ENCODE measurements around the gene KATNB1. TPM values are rescaled to one million over a fixed set of nuclear protein-coding genes. Genes with fewer than 3 reads are reported as not detected.
A peak's percentile ranks its signal among the peaks of the same experiment; 100 is the strongest.

KATNB1 gene
- total RNA-seq, 1 experiment from 2014 or later, result 60.4 TPM

DNA sequence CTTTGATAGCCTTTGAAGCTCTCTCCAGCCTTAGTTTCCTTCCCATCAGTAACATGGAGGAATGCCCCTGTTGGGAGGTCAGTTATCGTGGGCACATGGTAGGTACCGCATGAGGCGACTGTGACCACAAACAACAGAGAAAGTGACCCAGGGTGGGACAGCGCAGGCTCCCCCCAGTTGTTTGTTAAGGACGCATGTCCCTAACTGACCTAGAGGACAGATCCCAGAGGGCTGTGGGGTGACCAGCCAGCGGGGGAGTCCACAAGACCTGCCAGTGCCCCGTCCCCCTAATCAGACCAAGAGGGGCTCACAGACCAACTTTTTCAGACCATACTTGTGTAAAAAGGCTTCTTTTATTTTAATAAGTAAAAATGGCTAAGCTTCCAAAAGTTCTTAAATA lies 22.3 kb downstream of the KATNB1 start:
- TF ChIP-seq SP1 (CRISPR knock-in tag; conservative IDR thresholded peaks at IDR 0.05) (no peak), ZNF512 (CRISPR knock-in tag; IDR thresholded peaks at IDR 0.05; ENCODE audit: borderline replicate concordance) (no peak), RORB (CRISPR knock-in tag; IDR thresholded peaks at IDR 0.05) (no peak), ZNF317 (CRISPR knock-in tag; IDR thresholded peaks at IDR 0.05; ENCODE audit: borderline replicate concordance, low read depth) (no peak), NR2C2 (CRISPR knock-in tag; IDR thresholded peaks at IDR 0.05) (no peak), ETV6 (CRISPR knock-in tag; IDR thresholded peaks at IDR 0.05) (no peak)
- ATAC-seq (no peak), DNase-seq (ENCODE audit: low spot score) (no peak)
- H3K27me3 Mint-ChIP-seq (ENCODE audit: low read depth), result no peaks in the 10 kb centered on the region
- H3K9me3 Mint-ChIP-seq, result no peaks in the 10 kb centered on the region
- peaks cover 12% of the 10 kb centered on the region for H3K4me1 Mint-ChIP-seq
- no peak overlapping the region for H3K4me3 Mint-ChIP-seq
- H3K27ac Mint-ChIP-seq, result no peak overlapping the region
- peaks cover 2% of the 10 kb centered on the region; the same call in 1 of the 2 replicates for H3K36me3 Mint-ChIP-seq
- ChIA-PET CTCF (interaction anchor here (0.6 to 2.4 kb wide), 8 partner anchors 9 to 181 kb away, joined by 3 to 11 read pairs (median 4); no protein-coding TSS in a partner anchor), POLR2A (no interaction called here)

GRCh38 chr16:57758331-57759117 lies 23.0 kb downstream of the KATNB1 start:
- Mint-ChIP-seq H3K36me3 (peaks cover 2% of the 10 kb centered on the region; the same call in 1 of the 2 replicates), H3K4me1 (peaks cover 14% of the 10 kb centered on the region), H3K4me3 (no peak overlapping the region), H3K27ac (no peak overlapping the region), H3K27me3 (ENCODE audit: low read depth) (no peaks in the 10 kb centered on the region), H3K9me3 (no peaks in the 10 kb centered on the region)
- ATAC-seq (no peak), DNase-seq (ENCODE audit: low spot score) (no peak)
- ChIA-PET POLR2A (no interaction called here), CTCF (interaction anchor here (0.8 to 2.9 kb wide), 7 partner anchors 9 to 108 kb away, joined by 3 to 11 read pairs (median 5); no protein-coding TSS in a partner anchor)
- TF ChIP-seq, protein P1, sequence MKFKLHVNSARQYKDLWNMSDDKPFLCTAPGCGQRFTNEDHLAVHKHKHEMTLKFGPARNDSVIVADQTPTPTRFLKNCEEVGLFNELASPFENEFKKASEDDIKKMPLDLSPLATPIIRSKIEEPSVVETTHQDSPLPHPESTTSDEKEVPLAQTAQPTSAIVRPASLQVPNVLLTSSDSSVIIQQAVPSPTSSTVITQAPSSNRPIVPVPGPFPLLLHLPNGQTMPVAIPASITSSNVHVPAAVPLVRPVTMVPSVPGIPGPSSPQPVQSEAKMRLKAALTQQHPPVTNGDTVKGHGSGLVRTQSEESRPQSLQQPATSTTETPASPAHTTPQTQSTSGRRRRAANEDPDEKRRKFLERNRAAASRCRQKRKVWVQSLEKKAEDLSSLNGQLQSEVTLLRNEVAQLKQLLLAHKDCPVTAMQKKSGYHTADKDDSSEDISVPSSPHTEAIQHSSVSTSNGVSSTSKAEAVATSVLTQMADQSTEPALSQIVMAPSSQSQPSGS (CRISPR knock-in tag; IDR thresholded peaks at IDR 0.05; ENCODE audit: borderline replicate concordance, low read depth), result no peak
- TF ChIP-seq, protein P2, sequence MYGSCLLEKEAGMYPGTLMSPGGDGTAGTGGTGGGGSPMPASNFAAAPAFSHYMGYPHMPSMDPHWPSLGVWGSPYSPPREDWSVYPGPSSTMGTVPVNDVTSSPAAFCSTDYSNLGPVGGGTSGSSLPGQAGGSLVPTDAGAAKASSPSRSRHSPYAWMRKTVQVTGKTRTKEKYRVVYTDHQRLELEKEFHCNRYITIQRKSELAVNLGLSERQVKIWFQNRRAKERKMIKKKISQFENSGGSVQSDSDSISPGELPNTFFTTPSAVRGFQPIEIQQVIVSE (CRISPR knock-in tag; IDR thresholded peaks at IDR 0.05; ENCODE audit: borderline replicate concordance), result no peak
- TF ChIP-seq ZNF121 (CRISPR knock-in tag; IDR thresholded peaks at IDR 0.05), result 0 out of 2 replicates have a peak, but pooled peaks have one; percentile 36
- TF ChIP-seq, protein P3, sequence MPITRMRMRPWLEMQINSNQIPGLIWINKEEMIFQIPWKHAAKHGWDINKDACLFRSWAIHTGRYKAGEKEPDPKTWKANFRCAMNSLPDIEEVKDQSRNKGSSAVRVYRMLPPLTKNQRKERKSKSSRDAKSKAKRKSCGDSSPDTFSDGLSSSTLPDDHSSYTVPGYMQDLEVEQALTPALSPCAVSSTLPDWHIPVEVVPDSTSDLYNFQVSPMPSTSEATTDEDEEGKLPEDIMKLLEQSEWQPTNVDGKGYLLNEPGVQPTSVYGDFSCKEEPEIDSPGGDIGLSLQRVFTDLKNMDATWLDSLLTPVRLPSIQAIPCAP (CRISPR knock-in tag; IDR thresholded peaks at IDR 0.05), result no peak

DNA sequence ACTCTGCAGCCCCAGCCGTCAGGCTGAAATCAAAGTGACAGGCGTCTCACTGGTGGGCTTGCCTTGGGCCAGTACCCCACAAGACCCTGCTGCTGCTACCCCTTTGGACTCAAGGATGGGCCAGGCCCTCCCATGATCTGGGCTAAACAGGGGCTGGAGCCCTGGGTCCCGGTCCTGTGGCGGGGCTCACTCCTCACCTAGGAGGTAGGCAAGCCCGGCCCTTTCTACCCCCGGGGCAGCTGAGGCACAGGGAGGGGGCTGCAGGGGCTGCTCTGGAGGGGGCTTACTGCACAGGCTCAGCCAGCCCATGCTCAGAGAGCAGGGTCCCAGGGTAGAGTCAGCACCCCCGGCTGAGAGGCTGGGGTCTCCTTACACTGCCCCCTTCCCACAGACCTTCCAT lies 23.6 kb downstream of the KATNB1 start:
- ATAC-seq (no peak), DNase-seq (ENCODE audit: low spot score) (no peak)
- CTCF ChIA-PET, result interaction anchor here (1.7 to 2.9 kb wide), 4 partner anchors 16 to 183 kb away, joined by 5 to 18 read pairs (median 9); partner anchors contain the start of gene KATNB1
- H3K4me1 Mint-ChIP-seq, result peaks cover 14% of the 10 kb centered on the region
- H3K27me3 Mint-ChIP-seq (ENCODE audit: low read depth), result no peaks in the 10 kb centered on the region
- POLR2A ChIA-PET, result no interaction called here
- H3K4me3 Mint-ChIP-seq, result no peak overlapping the region
- H3K27ac Mint-ChIP-seq, result no peak overlapping the region; the same call in 1 of the 2 replicates
- peaks cover 2% of the 10 kb centered on the region; the same call in 1 of the 2 replicates for H3K36me3 Mint-ChIP-seq
- no peaks in the 10 kb centered on the region for H3K9me3 Mint-ChIP-seq
- TF ChIP-seq FOXJ3 (CRISPR knock-in tag; IDR thresholded peaks at IDR 0.05; ENCODE audit: borderline replicate concordance) (no peak), ETV6 (CRISPR knock-in tag; IDR thresholded peaks at IDR 0.05) (no peak), AFF4 (CRISPR knock-in tag; IDR thresholded peaks at IDR 0.05; ENCODE audit: borderline replicate concordance) (no peak), ZNF396 (CRISPR knock-in tag; IDR thresholded peaks at IDR 0.05; ENCODE audit: borderline replicate concordance) (no peak), SOX15 (CRISPR knock-in tag; IDR thresholded peaks at IDR 0.05) (no peak), TEAD1 (CRISPR knock-in tag; IDR thresholded peaks at IDR 0.05) (no peak), GABPB1 (CRISPR knock-in tag; IDR thresholded peaks at IDR 0.05) (no peak)
- TF ChIP-seq, protein P4, sequence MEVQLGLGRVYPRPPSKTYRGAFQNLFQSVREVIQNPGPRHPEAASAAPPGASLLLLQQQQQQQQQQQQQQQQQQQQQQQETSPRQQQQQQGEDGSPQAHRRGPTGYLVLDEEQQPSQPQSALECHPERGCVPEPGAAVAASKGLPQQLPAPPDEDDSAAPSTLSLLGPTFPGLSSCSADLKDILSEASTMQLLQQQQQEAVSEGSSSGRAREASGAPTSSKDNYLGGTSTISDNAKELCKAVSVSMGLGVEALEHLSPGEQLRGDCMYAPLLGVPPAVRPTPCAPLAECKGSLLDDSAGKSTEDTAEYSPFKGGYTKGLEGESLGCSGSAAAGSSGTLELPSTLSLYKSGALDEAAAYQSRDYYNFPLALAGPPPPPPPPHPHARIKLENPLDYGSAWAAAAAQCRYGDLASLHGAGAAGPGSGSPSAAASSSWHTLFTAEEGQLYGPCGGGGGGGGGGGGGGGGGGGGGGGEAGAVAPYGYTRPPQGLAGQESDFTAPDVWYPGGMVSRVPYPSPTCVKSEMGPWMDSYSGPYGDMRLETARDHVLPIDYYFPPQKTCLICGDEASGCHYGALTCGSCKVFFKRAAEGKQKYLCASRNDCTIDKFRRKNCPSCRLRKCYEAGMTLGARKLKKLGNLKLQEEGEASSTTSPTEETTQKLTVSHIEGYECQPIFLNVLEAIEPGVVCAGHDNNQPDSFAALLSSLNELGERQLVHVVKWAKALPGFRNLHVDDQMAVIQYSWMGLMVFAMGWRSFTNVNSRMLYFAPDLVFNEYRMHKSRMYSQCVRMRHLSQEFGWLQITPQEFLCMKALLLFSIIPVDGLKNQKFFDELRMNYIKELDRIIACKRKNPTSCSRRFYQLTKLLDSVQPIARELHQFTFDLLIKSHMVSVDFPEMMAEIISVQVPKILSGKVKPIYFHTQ (CRISPR knock-in tag; IDR thresholded peaks at IDR 0.05), result no peak
- TF ChIP-seq, protein P1 (CRISPR knock-in tag; IDR thresholded peaks at IDR 0.05; ENCODE audit: borderline replicate concordance, low read depth), result no peak
